Liver (tissue), 9 donors: ENCODE results near the gene ANKRD17. TPM values are rescaled to one million over a fixed set of nuclear protein-coding genes. Genes with fewer than 3 reads are reported as not detected.

Experiments
- DNase-seq: peaks from one replicate; pipeline ENCODE4 v3.0.0-alpha.2; 2017; ENCODE audit warnings: low spot score
- H3K27ac ChIP-seq, 2 donors: one replicate each; pipeline ENCODE4 v1.7.0; 2013; ENCODE audit warnings: inconsistent platforms in 2 of 2, low read length in 2 of 2, control low read depth in 1 of 2, low read depth in 1 of 2, mild to moderate bottlenecking in 1 of 2
- H3K27me3 ChIP-seq, 4 donors: one replicate each; pipeline versions ENCODE4 v1.6.1 to v1.7.0; 2013; ENCODE audit warnings: low read length in 3 of 4, inconsistent platforms in 1 of 4, mild to moderate bottlenecking in 1 of 4, moderate library complexity in 1 of 4; ENCODE audit not compliant: control insufficient read depth in 4 of 4, insufficient read depth in 4 of 4
- H3K36me3 ChIP-seq, 4 donors: one replicate each; pipeline versions ENCODE4 v1.6.1 to v1.7.0; 2013; ENCODE audit warnings: low read length in 3 of 4, mild to moderate bottlenecking in 3 of 4, low read depth in 1 of 4, moderate library complexity in 1 of 4; ENCODE audit not compliant: control insufficient read depth in 4 of 4, insufficient read depth in 3 of 4
- H3K4me1 ChIP-seq, 4 donors: one replicate each; pipeline versions ENCODE4 v1.6.1 to v1.7.0; 2013; ENCODE audit warnings: low read length in 3 of 4, mild to moderate bottlenecking in 3 of 4, moderate library complexity in 1 of 4; ENCODE audit not compliant: control insufficient read depth in 4 of 4, insufficient read depth in 4 of 4
- H3K4me3 ChIP-seq, 3 donors: one replicate each; pipeline versions ENCODE4 v1.6.1 to v1.7.0; 2013; ENCODE audit warnings: low read length in 3 of 3, control low read depth in 1 of 3, low read depth in 1 of 3, mild to moderate bottlenecking in 1 of 3
- H3K9ac ChIP-seq, 2 donors: one replicate each; pipeline ENCODE4 v1.7.0; 2013; ENCODE audit warnings: low read length in 2 of 2, mild to moderate bottlenecking in 2 of 2, moderate library complexity in 2 of 2, control low read depth in 1 of 2, low read depth in 1 of 2
- H3K9me3 ChIP-seq, 4 donors: one replicate each; pipeline versions ENCODE4 v1.6.1 to v1.7.0; 2013; ENCODE audit warnings: low read length in 3 of 4; ENCODE audit not compliant: control insufficient read depth in 4 of 4
- EGR1 ChIP-seq, 2 donors: IDR thresholded peaks; 2 replicates each; pipeline ENCODE4 v1.6.1; 2016 to 2018; ENCODE audit warnings: antibody characterized with exemption in 2 of 2, low read depth in 2 of 2
- FOXA1 ChIP-seq: IDR thresholded peaks from 2 replicates; pipeline ENCODE4 v1.6.1; 2016; ENCODE audit warnings: antibody characterized with exemption
- FOXA2 ChIP-seq: IDR thresholded peaks from 2 replicates; pipeline ENCODE4 v1.6.1; 2016; ENCODE audit warnings: antibody characterized with exemption
- GABPA ChIP-seq, 2 donors: IDR thresholded peaks in 1 of 2; conservative IDR thresholded peaks in 1 of 2; 2 replicates each; pipeline ENCODE4 v1.6.1; 2016; ENCODE audit warnings: antibody characterized with exemption in 2 of 2, mild to moderate bottlenecking in 1 of 2, moderate library complexity in 1 of 2
- HNF4A ChIP-seq, 2 donors: conservative IDR thresholded peaks; 2 replicates each; pipeline ENCODE4 v1.6.1; 2016; ENCODE audit warnings: antibody characterized with exemption in 2 of 2, mild to moderate bottlenecking in 2 of 2
- HNF4G ChIP-seq: IDR thresholded peaks from 2 replicates; pipeline ENCODE4 v1.6.1; 2016; ENCODE audit warnings: antibody characterized with exemption
- JUND ChIP-seq, 2 donors: IDR thresholded peaks; 2 replicates each; pipeline ENCODE4 v1.6.1; 2016; ENCODE audit warnings: antibody characterized with exemption in 2 of 2
- NR2F2 ChIP-seq: IDR thresholded peaks from 2 replicates; pipeline ENCODE4 v1.6.1; 2016; ENCODE audit warnings: antibody characterized with exemption
- RAD21 ChIP-seq, 2 donors: IDR thresholded peaks; 2 replicates each; pipeline ENCODE4 v1.6.1; 2016; ENCODE audit warnings: antibody characterized with exemption in 2 of 2, mild to moderate bottlenecking in 2 of 2
- RXRA ChIP-seq, 2 donors: IDR thresholded peaks; 2 replicates each; pipeline ENCODE4 v1.6.1; 2017 to 2018; ENCODE audit warnings: antibody characterized with exemption in 2 of 2, mild to moderate bottlenecking in 1 of 2
- SP1 ChIP-seq: IDR thresholded peaks from 2 replicates; pipeline ENCODE4 v1.6.1; 2018; ENCODE audit warnings: antibody characterized with exemption, mild to moderate bottlenecking
- TAF1 ChIP-seq: conservative IDR thresholded peaks from 2 replicates; pipeline ENCODE4 v1.6.1; 2016; ENCODE audit warnings: antibody characterized with exemption, mild to moderate bottlenecking
- YY1 ChIP-seq: IDR thresholded peaks from 2 replicates; pipeline ENCODE4 v1.6.1; 2016; ENCODE audit warnings: antibody characterized with exemption, mild to moderate bottlenecking
- WGBS: extraction: QIAGEN DNeasy Blood & Tissue Kit; methylation state at CpG from one replicate; pipeline ENCODE4 v1.1.7; 2013; 5-methylcytosine and 5-hydroxymethylcytosine counted together
- polyA plus RNA-seq, 2 donors: library from polyadenylated mRNA; stranded (reverse) in 1 of 2; unstranded in 1 of 2; fragments of 200-250 nt in 1 of 2; fragments of >200 nt in 1 of 2; fragmentation: Nextera tagmentation in 1 of 2; extraction: Ambion mirVana in 1 of 2; gene quantifications; one replicate each; pipeline versions ENCODE4 v1.2.1 to v1.2.3, GENCODE V29; 2013 to 2015
- total RNA-seq, 2 donors: library from RNA; depleted of rRNA; stranded (reverse); fragments of >200 nt; gene quantifications; one replicate each; pipeline ENCODE4 v1.2.3, GENCODE V29; 2014
- TF ChIP-seq, protein P1 (sequence below): IDR thresholded peaks from 2 replicates; pipeline ENCODE4 v1.6.1; 2016; ENCODE audit warnings: antibody characterized with exemption
- TF ChIP-seq, protein P2 (sequence below): IDR thresholded peaks from 2 replicates; pipeline ENCODE4 v1.6.1; 2016; ENCODE audit warnings: antibody characterized with exemption, mild to moderate bottlenecking
- TF ChIP-seq, protein P3 (sequence below): fragments of 150-350 bp; IDR thresholded peaks from 2 replicates; pipeline ENCODE4 v1.5.1; 2017; ENCODE audit warnings: improper control_type of control experiment, low read depth, low read length; ENCODE audit not compliant: missing input control
- TF ChIP-seq, protein P4 (sequence below): IDR thresholded peaks from 2 replicates; pipeline ENCODE4 v1.6.1; 2016; ENCODE audit warnings: antibody characterized with exemption
- TF ChIP-seq, protein P5 (sequence below): IDR thresholded peaks from 2 replicates; pipeline ENCODE4 v1.6.1; 2016; ENCODE audit warnings: antibody characterized with exemption
- donor health status: healthy.
- donor health status: healthy.
- donor health status: healthy.
- donor health status: healthy.
- donor health status: healthy.

The ANKRD17 gene, protein sequence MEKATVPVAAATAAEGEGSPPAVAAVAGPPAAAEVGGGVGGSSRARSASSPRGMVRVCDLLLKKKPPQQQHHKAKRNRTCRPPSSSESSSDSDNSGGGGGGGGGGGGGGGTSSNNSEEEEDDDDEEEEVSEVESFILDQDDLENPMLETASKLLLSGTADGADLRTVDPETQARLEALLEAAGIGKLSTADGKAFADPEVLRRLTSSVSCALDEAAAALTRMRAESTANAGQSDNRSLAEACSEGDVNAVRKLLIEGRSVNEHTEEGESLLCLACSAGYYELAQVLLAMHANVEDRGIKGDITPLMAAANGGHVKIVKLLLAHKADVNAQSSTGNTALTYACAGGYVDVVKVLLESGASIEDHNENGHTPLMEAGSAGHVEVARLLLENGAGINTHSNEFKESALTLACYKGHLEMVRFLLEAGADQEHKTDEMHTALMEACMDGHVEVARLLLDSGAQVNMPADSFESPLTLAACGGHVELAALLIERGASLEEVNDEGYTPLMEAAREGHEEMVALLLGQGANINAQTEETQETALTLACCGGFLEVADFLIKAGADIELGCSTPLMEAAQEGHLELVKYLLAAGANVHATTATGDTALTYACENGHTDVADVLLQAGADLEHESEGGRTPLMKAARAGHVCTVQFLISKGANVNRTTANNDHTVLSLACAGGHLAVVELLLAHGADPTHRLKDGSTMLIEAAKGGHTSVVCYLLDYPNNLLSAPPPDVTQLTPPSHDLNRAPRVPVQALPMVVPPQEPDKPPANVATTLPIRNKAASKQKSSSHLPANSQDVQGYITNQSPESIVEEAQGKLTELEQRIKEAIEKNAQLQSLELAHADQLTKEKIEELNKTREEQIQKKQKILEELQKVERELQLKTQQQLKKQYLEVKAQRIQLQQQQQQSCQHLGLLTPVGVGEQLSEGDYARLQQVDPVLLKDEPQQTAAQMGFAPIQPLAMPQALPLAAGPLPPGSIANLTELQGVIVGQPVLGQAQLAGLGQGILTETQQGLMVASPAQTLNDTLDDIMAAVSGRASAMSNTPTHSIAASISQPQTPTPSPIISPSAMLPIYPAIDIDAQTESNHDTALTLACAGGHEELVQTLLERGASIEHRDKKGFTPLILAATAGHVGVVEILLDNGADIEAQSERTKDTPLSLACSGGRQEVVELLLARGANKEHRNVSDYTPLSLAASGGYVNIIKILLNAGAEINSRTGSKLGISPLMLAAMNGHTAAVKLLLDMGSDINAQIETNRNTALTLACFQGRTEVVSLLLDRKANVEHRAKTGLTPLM (N-terminal part only)
- 10 to 100 TPM; 25.5 to 38.5 TPM for total RNA-seq
- 10 to 100 TPM; 11.6 to 13.8 TPM for polyA plus RNA-seq

DNA sequence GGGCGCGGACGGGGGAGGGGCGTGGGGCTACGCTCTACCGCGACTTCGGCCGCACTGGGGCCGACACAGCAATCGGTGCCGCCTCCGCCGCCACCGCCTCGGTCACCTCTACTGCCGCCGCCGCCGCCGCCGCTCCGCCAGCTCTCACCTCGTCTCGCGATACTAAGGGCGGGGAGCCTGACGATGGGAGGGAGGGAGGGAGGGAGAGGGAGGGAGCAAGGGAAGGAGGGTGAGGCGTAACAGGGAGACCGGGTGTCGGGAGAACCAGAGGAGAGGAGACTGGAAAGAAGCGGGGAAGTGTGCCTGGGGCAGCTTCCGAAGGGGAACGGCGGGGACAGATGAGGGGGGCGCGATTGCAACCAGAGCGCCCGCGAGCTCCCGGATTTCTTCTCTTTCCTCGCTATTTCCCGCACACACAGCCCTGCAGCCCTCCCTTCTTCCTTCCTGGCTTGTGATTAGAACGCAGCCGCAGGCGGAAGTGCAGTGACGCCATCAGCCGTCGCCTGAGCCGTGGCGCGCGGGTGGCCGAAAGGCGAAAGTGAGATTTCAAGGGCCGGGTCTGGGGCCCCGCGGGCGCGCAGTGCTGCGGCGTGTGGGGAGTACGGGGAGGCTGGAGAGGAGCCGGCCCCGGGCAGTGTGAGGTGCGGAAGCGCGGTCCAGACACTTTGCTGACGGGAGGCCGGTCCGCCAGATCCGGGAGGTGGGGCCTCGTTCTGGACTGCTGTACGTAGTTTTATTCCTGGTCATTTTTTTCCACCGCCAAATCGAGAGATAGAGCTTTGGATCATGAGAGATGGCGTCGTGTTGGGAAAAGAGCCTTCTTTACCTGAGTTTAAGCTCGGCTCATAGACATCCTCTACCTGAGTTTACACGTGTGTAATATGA, at the start of gene ANKRD17:
TSS of gene ANKRD17 (minus strand) at position 113 of the 885 bp plus-strand sequence. CDS start 130 bp downstream, outside the sequence.
- DNase-seq, result peak; percentile 92
- Histone ChIP-seq H3K4me1 (peaks cover 6 to 38% (median 29%) of the 10 kb centered on the region in 4 donors), H3K27ac (peak within 1 kb of the TSS; percentile 88), H3K4me3 (peak within 1 kb of the TSS; percentile 64 to 98 (median 74)), H3K9ac (peak within 1 kb of the TSS; percentile 94), H3K27me3 (no peaks in the 10 kb centered on the region), H3K36me3 (peaks cover 0 to 3% (median 0%) of the 10 kb centered on the region in 4 donors), H3K9me3 (no peaks in the 10 kb centered on the region)
- WGBS, result under 1% methylated on average over 80 of the region's 80 CpGs
- TF ChIP-seq, protein P1, sequence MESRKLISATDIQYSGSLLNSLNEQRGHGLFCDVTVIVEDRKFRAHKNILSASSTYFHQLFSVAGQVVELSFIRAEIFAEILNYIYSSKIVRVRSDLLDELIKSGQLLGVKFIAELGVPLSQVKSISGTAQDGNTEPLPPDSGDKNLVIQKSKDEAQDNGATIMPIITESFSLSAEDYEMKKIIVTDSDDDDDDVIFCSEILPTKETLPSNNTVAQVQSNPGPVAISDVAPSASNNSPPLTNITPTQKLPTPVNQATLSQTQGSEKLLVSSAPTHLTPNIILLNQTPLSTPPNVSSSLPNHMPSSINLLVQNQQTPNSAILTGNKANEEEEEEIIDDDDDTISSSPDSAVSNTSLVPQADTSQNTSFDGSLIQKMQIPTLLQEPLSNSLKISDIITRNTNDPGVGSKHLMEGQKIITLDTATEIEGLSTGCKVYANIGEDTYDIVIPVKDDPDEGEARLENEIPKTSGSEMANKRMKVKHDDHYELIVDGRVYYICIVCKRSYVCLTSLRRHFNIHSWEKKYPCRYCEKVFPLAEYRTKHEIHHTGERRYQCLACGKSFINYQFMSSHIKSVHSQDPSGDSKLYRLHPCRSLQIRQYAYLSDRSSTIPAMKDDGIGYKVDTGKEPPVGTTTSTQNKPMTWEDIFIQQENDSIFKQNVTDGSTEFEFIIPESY, result peak; percentile 98
- TF ChIP-seq FOXA2, result no peak
- TF ChIP-seq RAD21 (IDR thresholded peaks at IDR 0.05), result peak in 1 of 2 donors; percentile 13
- peak; percentile 18 to 44 for TF ChIP-seq RXRA (IDR thresholded peaks at IDR 0.05)
- TF ChIP-seq EGR1 (IDR thresholded peaks at IDR 0.05; ENCODE audit: low read depth in 2 of 2), result peak in 1 of 2 donors; percentile 65
- peak; percentile 60 for TF ChIP-seq SP1
- peak; percentile 83 for TF ChIP-seq TAF1
- TF ChIP-seq, protein P2, sequence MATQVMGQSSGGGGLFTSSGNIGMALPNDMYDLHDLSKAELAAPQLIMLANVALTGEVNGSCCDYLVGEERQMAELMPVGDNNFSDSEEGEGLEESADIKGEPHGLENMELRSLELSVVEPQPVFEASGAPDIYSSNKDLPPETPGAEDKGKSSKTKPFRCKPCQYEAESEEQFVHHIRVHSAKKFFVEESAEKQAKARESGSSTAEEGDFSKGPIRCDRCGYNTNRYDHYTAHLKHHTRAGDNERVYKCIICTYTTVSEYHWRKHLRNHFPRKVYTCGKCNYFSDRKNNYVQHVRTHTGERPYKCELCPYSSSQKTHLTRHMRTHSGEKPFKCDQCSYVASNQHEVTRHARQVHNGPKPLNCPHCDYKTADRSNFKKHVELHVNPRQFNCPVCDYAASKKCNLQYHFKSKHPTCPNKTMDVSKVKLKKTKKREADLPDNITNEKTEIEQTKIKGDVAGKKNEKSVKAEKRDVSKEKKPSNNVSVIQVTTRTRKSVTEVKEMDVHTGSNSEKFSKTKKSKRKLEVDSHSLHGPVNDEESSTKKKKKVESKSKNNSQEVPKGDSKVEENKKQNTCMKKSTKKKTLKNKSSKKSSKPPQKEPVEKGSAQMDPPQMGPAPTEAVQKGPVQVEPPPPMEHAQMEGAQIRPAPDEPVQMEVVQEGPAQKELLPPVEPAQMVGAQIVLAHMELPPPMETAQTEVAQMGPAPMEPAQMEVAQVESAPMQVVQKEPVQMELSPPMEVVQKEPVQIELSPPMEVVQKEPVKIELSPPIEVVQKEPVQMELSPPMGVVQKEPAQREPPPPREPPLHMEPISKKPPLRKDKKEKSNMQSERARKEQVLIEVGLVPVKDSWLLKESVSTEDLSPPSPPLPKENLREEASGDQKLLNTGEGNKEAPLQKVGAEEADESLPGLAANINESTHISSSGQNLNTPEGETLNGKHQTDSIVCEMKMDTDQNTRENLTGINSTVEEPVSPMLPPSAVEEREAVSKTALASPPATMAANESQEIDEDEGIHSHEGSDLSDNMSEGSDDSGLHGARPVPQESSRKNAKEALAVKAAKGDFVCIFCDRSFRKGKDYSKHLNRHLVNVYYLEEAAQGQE, result peak; percentile 57
- no peak for TF ChIP-seq FOXA1
- TF ChIP-seq, protein P3, sequence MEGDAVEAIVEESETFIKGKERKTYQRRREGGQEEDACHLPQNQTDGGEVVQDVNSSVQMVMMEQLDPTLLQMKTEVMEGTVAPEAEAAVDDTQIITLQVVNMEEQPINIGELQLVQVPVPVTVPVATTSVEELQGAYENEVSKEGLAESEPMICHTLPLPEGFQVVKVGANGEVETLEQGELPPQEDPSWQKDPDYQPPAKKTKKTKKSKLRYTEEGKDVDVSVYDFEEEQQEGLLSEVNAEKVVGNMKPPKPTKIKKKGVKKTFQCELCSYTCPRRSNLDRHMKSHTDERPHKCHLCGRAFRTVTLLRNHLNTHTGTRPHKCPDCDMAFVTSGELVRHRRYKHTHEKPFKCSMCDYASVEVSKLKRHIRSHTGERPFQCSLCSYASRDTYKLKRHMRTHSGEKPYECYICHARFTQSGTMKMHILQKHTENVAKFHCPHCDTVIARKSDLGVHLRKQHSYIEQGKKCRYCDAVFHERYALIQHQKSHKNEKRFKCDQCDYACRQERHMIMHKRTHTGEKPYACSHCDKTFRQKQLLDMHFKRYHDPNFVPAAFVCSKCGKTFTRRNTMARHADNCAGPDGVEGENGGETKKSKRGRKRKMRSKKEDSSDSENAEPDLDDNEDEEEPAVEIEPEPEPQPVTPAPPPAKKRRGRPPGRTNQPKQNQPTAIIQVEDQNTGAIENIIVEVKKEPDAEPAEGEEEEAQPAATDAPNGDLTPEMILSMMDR, result peak; percentile 36
- peak; percentile 37 to 55 for TF ChIP-seq JUND (IDR thresholded peaks at IDR 0.05)
- TF ChIP-seq GABPA (IDR thresholded peaks at IDR 0.05 in 1 of 2, conservative IDR thresholded peaks at IDR 0.05 in 1 of 2), result peak; percentile 49 to 89
- no peak for TF ChIP-seq HNF4G
- TF ChIP-seq YY1, result peak; percentile 91
- TF ChIP-seq HNF4A (conservative IDR thresholded peaks at IDR 0.05), result no peak
- TF ChIP-seq NR2F2, result peak; percentile 16
- TF ChIP-seq, protein P4, sequence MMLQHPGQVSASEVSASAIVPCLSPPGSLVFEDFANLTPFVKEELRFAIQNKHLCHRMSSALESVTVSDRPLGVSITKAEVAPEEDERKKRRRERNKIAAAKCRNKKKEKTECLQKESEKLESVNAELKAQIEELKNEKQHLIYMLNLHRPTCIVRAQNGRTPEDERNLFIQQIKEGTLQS, result peak; percentile 54
- TF ChIP-seq, protein P5, sequence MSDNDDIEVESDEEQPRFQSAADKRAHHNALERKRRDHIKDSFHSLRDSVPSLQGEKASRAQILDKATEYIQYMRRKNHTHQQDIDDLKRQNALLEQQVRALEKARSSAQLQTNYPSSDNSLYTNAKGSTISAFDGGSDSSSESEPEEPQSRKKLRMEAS, result peak; percentile 65
